ENCODE measurements around the gene ROPN1.
A peak's percentile ranks its signal among the peaks of the same experiment; 100 is the strongest.
"Not testable (repeated sequence)": the region's sequence is repeated elsewhere in the genome, so short reads cannot be mapped to it uniquely, and the experiment has no call there.

ROPN1 gene

GRCh38 chr3:123980539-123980938, 11.4 kb downstream of the ROPN1 start:
- Histone ChIP-seq H3K27me3 (replicated peaks; ENCODE audit: control insufficient read depth, insufficient read depth, low read length) (no peaks in the 10 kb centered on the region), H3K4me3 (replicated peaks; ENCODE audit: low read depth, low read length) (no peak overlapping the region), H3K36me3 (ENCODE audit: control insufficient read depth, insufficient read depth, low read length) (no peaks in the 10 kb centered on the region)
- DNase-seq (ENCODE audit: extremely low read depth, insufficient read length): no peak
- TF ChIP-seq, protein P1, sequence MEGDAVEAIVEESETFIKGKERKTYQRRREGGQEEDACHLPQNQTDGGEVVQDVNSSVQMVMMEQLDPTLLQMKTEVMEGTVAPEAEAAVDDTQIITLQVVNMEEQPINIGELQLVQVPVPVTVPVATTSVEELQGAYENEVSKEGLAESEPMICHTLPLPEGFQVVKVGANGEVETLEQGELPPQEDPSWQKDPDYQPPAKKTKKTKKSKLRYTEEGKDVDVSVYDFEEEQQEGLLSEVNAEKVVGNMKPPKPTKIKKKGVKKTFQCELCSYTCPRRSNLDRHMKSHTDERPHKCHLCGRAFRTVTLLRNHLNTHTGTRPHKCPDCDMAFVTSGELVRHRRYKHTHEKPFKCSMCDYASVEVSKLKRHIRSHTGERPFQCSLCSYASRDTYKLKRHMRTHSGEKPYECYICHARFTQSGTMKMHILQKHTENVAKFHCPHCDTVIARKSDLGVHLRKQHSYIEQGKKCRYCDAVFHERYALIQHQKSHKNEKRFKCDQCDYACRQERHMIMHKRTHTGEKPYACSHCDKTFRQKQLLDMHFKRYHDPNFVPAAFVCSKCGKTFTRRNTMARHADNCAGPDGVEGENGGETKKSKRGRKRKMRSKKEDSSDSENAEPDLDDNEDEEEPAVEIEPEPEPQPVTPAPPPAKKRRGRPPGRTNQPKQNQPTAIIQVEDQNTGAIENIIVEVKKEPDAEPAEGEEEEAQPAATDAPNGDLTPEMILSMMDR (IDR thresholded peaks at IDR 0.05; ENCODE audit: insufficient read depth, low read length, poor library complexity, severe bottlenecking): no peak

DNA sequence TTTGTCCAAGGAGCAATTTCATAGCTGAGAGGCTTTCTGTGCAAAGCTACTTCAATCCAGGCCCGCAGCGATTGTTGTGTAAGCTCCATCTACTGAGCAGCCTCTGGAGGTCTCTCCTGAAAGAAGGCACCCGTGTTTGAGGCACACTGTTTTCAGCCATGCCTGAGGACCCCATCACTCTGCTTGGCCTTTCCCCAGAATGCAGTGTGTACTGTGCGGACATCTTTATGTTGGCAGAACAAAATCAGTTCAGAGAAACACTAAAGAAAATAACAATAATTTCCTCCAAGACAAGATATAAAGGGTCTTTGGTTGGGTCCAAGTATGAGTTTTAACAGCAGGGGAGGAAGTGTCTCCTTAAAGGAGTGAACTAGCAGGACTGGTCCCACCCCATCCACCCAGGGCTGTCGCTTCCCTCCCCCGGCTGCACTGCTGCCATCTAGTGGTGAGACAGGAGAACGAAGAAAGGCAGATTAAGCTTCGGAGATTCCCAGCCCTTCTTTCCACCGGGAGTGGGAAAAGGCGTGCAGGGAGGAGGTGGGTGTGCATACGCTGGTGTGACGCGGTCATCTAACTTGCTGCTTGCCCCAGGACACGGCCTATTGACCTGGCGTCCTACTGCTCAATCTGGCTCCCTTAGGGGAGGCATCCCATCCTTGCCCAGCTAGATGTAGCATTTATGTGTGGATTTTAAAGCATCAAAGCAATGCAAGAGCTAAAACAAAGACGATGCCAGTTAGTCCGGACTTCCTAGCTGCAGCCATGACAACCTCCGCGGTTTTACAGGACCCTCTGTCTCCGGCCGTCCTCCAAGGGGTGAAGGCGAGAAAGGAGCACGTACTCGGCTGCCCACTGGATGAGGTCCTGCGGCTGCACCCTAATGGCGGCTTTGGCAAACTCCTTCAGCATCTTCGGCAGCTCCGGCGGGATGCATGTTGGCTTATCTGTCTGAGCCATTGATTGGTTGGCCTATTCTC, 12.1 kb downstream of the ROPN1 start:
- DNase-seq (ENCODE audit: extremely low read depth, insufficient read length); H3K27me3 ChIP-seq (replicated peaks; ENCODE audit: control insufficient read depth, insufficient read depth, low read length); H3K4me3 ChIP-seq (replicated peaks; ENCODE audit: low read depth, low read length); H3K36me3 ChIP-seq (ENCODE audit: control insufficient read depth, insufficient read depth, low read length): not testable (repeated sequence)
- TF ChIP-seq, protein P1 (IDR thresholded peaks at IDR 0.05; ENCODE audit: insufficient read depth, low read length, poor library complexity, severe bottlenecking): peak; percentile 66

GRCh38 chr3:123976904-123977303, 15.0 kb downstream of the ROPN1 start:
- not testable (repeated sequence) for DNase-seq (ENCODE audit: extremely low read depth, insufficient read length); H3K4me3 ChIP-seq (replicated peaks; ENCODE audit: low read depth, low read length); H3K36me3 ChIP-seq (ENCODE audit: control insufficient read depth, insufficient read depth, low read length); H3K27me3 ChIP-seq (replicated peaks; ENCODE audit: control insufficient read depth, insufficient read depth, low read length)

DNA sequence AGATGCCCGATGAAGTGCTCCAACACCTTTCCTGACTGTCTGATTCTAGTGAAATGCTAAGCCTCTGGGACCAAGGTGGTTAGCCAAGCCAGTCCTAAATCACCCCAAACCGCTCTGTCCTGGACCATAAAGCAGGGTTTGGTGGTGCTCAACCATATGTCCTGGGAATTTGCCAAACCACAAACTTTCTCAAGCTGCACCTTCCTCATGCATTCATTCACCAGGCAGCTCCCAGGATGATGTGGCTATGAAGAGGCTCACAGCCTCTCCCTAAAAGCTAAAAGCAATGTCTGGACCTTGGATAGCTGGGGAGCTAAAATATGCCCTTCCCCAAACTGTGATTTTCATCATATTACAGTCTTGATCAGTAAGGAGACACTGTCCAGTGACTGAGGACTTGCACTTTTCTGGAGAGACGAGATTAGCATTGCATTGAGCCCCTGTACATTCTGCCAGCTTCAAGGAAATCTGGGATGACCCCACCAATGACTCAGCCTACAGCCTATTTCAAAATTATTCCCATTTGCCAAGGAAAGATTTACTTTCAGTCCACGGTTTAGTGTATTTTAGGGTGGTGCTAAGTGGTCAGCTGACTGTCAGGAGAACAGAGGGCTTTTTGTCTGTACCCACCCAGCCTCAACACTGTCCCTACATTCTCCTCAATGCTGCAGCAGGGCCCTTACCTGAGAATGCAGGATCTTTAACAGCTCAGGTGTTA, 15.6 kb downstream of the ROPN1 start:
- H3K27me3 ChIP-seq (replicated peaks; ENCODE audit: control insufficient read depth, insufficient read depth, low read length); H3K4me3 ChIP-seq (replicated peaks; ENCODE audit: low read depth, low read length); DNase-seq (ENCODE audit: extremely low read depth, insufficient read length); H3K36me3 ChIP-seq (ENCODE audit: control insufficient read depth, insufficient read depth, low read length): not testable (repeated sequence)

- not testable (repeated sequence) for H3K4me3 ChIP-seq (replicated peaks; ENCODE audit: low read depth, low read length); DNase-seq (ENCODE audit: extremely low read depth, insufficient read length); H3K36me3 ChIP-seq (ENCODE audit: control insufficient read depth, insufficient read depth, low read length); H3K27me3 ChIP-seq (replicated peaks; ENCODE audit: control insufficient read depth, insufficient read depth, low read length)
Measured at GRCh38 chr3:123975030-123975429, 16.9 kb downstream of the ROPN1 start.

DNA sequence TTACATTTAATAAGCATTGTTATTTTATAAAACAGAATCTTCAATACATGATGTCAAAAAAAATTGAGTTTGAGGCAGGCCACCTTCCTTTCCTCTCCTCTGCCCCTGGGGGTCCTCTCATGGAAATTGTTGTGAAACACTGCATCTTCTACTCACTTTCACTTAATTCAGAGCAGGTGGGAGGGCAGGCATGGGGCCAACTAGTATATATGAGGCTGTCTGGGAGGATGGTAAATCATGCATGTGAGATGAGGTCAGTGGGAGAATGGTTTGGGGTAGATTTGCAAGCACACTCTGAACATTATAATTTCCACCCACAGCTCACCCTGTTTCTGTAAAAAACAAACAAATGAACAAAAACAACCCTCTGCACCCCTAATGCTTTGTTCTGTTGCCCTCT, 20.5 kb downstream of the ROPN1 start:
- no peak overlapping the region for H3K4me3 ChIP-seq (replicated peaks; ENCODE audit: low read depth, low read length)
- TF ChIP-seq, protein P1 (IDR thresholded peaks at IDR 0.05; ENCODE audit: insufficient read depth, low read length, poor library complexity, severe bottlenecking): no peak
- DNase-seq (ENCODE audit: extremely low read depth, insufficient read length): no peak
- no peaks in the 10 kb centered on the region for H3K36me3 ChIP-seq (ENCODE audit: control insufficient read depth, insufficient read depth, low read length)
- H3K27me3 ChIP-seq (replicated peaks; ENCODE audit: control insufficient read depth, insufficient read depth, low read length): no peaks in the 10 kb centered on the region

DNA sequence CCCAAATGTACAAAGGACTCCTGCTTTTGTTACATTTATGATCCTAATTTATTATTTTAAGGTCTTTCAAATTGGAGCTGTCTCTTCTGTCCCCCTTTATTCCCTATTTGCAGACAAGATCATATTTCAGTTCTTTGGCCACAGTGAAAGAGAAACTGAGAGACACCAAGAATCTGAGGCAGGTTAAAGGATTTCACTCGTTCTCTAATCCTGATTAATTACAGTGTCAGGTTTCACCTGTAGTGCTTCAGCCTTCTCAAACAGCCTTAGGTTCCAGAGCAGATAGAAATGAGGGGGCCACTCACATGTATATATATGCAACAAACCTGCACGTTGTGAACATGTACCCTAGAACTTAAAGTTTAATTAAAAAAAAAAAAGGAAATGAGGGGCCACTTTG, 24.7 kb downstream of the ROPN1 start:
- H3K36me3 ChIP-seq (ENCODE audit: control insufficient read depth, insufficient read depth, low read length); DNase-seq (ENCODE audit: extremely low read depth, insufficient read length); H3K27me3 ChIP-seq (replicated peaks; ENCODE audit: control insufficient read depth, insufficient read depth, low read length); H3K4me3 ChIP-seq (replicated peaks; ENCODE audit: low read depth, low read length): not testable (repeated sequence)

DNA sequence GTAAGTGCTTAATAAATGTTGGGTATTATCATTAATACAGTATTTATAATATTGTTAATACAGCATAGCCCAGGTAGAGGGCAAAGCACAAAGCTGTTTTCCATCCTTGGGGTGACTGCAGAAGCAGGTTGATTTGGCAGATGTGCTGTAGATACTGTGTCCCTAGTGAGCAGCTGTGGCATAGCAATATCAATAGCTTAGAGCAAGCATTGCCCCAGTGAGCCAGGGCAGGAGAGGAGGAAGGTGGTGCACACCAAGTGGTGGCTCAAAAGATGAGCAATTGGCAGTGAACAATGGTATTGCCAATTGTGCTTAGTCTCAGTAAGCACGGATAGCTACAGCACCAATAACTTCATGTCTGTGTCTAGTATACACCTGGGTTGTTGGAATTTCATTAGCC, 25.1 kb downstream of the ROPN1 start:
- not testable (repeated sequence) for H3K4me3 ChIP-seq (replicated peaks; ENCODE audit: low read depth, low read length); DNase-seq (ENCODE audit: extremely low read depth, insufficient read length); H3K36me3 ChIP-seq (ENCODE audit: control insufficient read depth, insufficient read depth, low read length); H3K27me3 ChIP-seq (replicated peaks; ENCODE audit: control insufficient read depth, insufficient read depth, low read length)

GRCh38 chr3:123964793-123965192, 27.1 kb downstream of the ROPN1 start:
- not testable (repeated sequence) for H3K4me3 ChIP-seq (replicated peaks; ENCODE audit: low read depth, low read length); H3K27me3 ChIP-seq (replicated peaks; ENCODE audit: control insufficient read depth, insufficient read depth, low read length); DNase-seq (ENCODE audit: extremely low read depth, insufficient read length); H3K36me3 ChIP-seq (ENCODE audit: control insufficient read depth, insufficient read depth, low read length)
